IPS-NIHi11 (cell line): ENCODE data around the gene CFAP61.
A peak's percentile ranks its signal among the peaks of the same experiment; 100 is the strongest.

Experiments used
- DNase-seq: peaks from one replicate; pipeline ENCODE4 v3.0.0; 2012; ENCODE audit warnings: mixed read lengths, low spot score

Gene CFAP61

DNA sequence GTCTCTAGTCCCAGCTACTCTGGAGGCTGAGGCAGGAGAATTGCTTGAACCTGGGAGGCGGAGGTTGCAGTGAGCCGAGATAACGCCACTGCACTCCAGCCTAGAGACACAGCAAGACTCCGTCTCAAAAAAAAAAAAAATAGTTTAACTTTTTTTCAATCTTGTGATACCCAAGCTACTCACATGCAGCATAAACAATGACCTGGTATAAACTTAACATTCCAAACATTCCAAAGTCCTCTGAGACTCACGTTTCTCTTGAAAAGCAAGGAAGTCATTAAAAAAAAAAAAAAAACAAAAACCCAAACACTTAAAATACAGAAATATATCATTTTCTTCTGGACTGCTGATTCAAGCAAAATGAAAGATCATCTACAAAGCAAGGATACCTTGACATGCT, 14.4 kb upstream of the CFAP61 start:
- no peak for DNase-seq

- DNase-seq: no peak
These were observed 13.7 kb upstream of the CFAP61 start for GRCh38 chr20:20038586-20038985.

- no peak for DNase-seq
These were observed 12.5 kb upstream of the CFAP61 start for GRCh38 chr20:20039752-20040387.

- no peak for DNase-seq
These were observed 612 bp upstream of the CFAP61 start for GRCh38 chr20:20051767-20052073.

DNA sequence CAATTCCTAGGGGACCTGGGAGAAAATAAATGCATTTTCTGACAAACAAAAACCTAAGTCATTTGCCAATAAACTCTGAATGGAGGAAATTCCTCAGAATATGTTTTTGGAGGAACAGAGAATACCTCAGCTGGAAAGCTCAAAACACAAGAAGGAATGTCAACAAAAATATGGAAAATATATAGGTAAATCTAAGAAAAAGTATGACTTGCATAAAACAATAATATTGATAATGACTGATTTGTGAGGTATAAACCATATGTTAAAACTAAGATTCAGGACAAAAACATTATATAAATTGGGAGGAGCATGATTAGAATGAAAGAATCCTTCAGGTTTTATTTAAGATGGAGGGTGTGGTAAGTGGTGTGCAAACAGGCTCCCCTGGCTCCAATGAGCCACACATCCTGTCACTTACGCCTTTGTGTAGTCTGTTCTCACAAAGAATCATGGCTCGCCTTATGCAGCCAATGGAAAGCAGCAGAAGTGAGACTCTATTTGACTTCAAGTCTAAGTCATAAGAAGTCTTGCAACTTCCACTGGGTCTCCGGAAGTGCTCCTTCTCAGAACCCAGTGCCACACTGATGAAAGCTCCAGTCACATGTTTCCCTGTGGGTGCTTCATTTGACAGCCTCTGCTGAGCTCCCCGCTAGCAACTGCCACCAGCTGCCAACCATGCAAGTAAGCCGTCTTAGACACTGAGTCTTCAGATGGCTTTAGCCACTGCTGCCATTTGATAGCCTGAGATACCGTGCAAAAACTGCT, 8.1 kb downstream of the CFAP61 start:
- DNase-seq: no peak

GRCh38 chr20:20063941-20064702, 11.8 kb downstream of the CFAP61 start:
- no peak for DNase-seq

GRCh38 chr20:20065361-20065760, 13.0 kb downstream of the CFAP61 start:
- no peak for DNase-seq

DNA sequence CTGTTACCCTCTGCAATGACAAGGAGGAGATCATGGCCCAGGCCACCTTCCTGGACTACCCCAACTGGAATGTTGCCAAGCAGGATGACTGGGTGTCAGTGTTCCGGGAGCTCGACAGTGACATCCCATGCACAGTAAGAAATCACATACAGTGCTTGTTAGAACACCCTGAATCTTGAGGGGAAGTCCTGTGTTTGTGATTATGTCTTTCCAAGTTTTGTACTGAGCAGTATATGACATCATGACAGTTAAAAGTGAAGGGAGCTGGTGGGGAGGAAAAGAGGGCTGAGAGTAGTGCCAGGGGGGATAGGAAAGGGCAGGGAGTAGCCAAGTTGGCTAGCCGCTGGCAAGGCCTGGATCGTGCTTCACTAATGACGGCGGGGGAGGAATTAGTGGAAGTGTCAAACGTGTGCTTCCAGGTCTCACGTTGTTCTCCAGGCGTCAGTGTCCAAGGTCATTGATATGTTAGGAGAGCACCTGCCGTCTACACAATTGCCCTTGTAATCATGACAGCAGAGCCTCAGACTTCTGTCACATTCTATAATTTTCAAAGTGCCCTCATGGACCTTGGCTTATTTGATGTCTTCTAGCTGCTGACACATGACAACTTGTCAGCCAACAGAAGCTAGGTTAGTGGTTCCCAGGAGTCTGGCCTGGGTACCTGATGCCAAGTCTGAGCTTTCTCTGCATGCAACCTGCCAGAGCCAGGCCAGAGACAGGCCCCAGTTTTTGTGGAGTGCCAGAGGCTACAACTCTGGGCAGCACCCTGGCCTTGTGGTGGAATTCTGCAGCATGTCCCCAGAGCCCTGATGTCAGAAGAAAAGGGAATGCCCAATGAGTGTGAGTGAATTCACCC, 18.8 kb downstream of the CFAP61 start:
- no peak for DNase-seq

DNA sequence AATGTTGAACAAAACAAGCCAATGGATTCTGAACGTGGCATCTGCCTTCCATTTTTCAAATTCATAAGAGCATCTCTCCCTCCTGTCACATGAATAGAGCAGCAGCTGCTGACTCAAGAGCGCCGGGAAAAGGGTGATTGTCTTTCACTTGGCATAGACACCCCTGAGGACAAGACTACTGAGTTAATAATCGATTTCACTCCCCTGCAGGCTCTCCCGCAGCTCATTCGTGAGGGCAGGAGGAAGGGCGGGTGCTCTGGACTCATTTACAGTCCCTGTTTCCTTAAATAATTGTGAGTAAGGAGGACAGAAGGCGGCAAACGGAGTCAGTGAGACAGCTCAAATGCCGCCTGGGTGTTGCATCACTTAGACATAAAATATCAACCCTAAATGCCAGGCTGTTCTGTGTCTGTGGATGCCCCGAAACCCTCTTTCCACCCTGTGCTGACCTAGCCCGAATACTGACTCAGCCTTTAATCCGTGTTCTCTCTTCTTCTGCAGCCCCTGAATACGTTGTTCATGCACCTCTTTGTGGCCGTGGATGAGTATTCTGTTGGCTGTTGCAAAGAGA, 21.6 kb downstream of the CFAP61 start:
- no peak for DNase-seq

DNA sequence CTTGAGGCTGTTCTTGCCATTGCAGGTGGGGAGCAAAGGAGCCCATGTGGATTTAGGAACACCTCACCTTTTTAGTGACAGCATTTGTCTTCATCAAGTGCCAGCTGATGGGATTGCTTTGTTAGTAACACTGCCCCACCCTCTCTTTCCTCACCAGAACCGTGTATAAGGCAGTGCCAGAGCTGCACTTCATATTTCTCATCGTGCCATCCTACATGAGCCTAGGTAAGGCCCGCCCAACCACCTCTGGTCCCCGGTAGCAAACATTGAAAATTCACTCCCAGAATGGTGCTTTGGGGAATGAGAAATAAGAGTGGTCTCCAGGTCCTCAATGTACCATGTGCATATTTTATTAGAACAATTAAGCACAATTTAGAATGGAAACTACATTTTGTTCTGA, 22.7 kb downstream of the CFAP61 start:
- DNase-seq: no peak

- DNase-seq: no peak
These were observed 24.1 kb downstream of the CFAP61 start for GRCh38 chr20:20076297-20077065.

DNA sequence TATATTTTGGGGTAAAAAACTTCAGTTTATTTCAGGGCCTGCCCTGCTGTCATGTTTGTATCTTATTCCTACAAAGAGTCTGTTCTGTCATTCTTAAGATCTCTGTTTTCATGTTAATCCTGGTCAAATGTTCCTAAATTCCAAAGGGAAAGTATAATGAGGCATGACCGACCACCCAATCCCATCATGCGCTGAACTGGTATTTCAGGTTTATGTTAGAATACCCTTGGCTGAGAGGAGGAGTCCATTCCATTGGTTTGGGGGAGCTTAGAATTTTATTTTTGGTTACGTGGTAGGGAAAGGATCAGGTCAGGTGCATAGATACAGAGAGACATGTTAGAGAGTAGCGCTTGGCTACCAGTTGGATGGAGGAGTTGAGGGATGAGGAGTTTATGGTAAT, 25.7 kb downstream of the CFAP61 start:
- no peak for DNase-seq

DNA sequence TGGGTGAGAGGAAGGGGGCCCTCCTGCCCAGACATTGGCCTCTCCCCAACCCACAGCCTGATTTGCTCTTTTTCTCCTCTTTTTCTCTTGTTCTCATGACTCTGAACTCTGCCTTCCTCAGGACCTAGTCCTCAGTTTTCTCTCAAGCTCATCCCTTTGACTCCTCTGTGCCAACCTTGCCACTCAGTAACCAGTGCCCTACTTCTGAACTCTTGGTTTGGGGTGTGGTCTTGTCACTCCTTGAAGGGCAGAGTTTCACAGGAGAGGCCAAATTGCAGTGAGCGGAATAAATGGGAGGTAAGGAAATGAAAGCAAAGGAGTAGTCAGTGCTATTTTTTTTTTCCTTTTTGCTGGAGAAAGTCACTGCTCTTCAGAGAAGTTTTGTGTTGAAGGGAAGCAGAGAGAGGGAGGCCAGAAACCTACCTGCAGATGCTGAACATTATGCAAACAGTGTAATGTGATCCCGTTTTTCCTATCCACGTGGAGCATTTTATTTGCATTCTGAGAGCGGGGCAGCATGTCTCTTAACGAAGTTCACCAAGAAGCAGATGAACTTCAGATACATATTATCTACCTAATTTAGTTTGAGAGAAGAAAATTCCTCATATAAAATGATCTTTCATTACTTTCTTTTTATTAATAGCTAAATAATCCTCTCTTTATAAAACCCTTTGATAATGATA, 26.9 kb downstream of the CFAP61 start:
- no peak for DNase-seq

DNA sequence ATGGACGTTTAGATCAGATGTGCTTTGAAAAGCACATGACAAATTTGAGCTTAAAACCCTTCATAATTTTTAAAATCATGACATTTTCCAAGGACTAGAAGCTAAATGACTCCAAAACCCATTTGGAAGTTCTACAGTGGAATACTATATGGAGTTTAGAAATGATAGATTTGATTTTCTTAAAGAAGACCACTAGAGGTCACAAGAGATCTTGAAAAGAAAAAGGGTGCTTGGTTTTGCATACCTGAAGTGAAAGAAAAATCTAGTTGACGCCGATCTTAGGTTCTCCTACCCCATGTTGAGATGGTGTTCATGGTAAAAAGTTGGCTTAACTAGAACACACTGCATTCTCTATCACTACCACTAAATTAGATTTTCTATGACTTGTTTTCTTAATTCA, 31.5 kb downstream of the CFAP61 start:
- peak; percentile 40 for DNase-seq

DNA sequence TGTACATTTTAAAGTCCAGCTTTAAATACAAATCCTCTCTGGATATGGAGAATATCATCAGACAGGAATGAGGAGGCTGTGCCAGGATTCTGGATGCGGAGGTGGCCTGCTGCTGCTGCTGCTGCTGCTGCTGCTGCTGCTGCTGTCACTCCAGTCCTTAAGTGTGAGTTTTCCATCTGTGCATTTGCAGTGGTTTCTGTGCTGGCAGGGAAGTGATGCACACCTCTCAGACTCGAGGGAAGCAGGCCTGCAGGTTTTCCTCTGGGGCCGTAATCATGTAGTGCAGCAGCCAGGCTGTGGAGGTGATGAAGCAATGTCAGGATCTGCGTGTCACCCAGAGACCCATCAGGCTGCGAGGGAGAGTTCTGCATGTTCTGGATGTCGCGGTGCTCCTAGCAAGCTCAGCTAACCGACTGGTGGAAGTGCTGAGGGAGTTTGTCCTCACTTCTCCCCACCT, 32.0 kb downstream of the CFAP61 start:
- DNase-seq: no peak

DNA sequence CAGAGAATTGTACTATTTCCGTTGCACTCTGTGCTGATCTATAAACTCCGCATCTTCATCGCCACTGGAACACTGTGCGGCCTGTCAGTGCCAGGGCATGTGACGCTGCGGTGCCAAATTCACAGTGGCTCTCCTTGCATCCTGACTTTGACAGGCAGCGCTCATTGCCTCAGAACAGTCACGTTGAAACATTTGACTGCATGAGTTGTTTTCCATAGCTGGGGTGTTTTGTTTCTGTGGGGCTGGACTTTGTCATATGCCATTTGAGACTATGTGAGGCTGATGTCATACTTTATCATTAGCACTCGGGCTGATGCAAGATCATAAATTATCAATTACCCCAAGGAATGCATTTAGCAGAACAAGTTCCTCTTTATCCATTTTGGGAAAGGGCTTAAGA, 32.7 kb downstream of the CFAP61 start:
- no peak for DNase-seq

DNA sequence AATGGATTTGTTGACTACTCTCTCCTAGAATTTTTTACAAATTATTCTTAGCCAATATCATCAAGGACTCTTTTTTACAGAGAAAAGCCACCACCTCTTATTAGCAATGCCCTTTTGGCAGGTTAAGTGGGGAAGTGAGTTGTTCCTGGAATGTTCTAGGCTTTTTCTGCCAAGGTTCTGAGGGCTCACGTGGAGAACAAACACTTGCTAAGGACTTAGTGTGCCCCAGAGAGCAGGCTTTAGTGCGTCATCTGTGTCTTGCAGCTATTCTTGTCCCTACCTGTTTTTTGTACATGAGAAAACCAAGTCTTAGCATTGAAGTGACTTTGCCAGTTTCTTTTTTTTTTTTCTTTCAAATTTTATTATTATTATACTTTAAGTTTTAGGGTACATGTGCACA, 33.5 kb downstream of the CFAP61 start:
- DNase-seq: no peak

DNA sequence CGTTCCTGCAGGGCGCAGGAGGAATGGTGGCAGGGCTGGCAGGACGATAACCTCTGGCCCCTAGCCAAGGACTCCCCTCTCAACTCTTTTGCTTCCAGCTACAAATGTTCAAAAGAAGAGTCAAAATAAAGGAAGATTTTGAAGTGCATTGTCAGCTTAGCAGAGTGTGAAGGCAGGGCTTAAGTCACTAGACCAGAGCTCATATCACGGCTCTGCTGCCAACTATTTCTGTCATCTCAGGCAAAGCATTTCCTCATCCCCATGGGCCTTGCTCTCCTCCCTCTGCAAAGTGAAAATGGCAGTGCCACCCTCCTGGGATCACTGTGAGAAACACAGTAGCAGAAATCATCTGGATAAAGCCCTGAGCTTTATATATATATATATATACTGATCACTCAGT, 36.7 kb downstream of the CFAP61 start:
- DNase-seq: no peak

DNA sequence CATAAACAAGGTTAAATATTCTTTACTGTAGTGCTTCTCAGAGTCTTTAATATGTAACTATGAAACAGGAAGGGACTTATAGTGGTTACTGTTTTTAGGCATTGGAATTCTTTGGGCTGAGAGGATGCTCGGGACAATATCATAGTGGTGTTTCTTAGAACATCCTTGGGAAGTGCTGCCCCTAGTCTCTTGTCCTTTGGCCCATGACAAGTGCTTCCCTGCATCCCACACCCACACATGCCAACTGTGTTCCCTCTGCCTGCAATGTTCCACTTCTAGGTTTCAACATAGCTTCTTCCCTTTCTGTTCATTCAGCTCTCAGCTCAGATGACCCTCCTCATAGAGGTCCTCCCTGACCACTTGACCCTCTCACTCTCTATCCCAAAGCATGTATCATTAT, 37.6 kb downstream of the CFAP61 start:
- no peak for DNase-seq

- no peak for DNase-seq
These were observed 40.5 kb downstream of the CFAP61 start for GRCh38 chr20:20092827-20093226.

DNA sequence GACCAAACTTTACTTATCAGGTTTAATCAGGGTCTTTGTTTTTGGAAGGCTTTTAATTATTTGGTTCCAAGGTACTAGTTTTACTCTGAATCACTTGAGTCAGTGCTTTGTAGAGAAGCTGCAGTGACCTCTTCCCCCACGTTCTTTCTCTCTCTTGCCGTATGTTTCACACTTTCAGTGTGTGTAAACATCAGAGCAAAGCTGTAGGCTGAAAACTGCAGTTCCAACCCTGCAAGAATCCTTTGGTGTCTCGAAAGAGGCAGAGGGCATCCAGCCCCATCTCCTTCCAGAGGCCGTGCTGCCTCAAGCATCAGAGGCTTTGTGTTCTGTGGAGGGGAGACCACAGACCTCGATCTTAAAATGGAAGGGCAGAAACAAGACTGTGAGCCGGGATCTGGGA, 42.1 kb downstream of the CFAP61 start:
- DNase-seq: no peak
